Mesodermal cell (in vitro differentiated cells): ENCODE measurements around the gene PPM1H.

Experiments
- H3K27ac ChIP-seq: 2 replicates; pipeline ENCODE4 v1.7.0; 2013; ENCODE audit warnings: mild to moderate bottlenecking, low read depth, low read length, moderate library complexity; ENCODE audit not compliant: severe bottlenecking
- H3K36me3 ChIP-seq: 2 replicates; pipeline ENCODE4 v1.7.1; 2013; ENCODE audit warnings: mild to moderate bottlenecking, low read length, moderate library complexity; ENCODE audit not compliant: control insufficient read depth, insufficient read depth
- H3K4me1 ChIP-seq: one replicate; pipeline ENCODE4 v1.7.1; 2013; ENCODE audit warnings: mild to moderate bottlenecking, low read length; ENCODE audit not compliant: insufficient read depth, control insufficient read depth, poor library complexity, severe bottlenecking
- H3K4me3 ChIP-seq: 2 replicates; pipeline ENCODE4 v1.7.0; 2013; ENCODE audit warnings: low read length, control low read depth, mild to moderate bottlenecking; ENCODE audit not compliant: insufficient read depth, poor library complexity, severe bottlenecking; ENCODE audit errors: extremely low read depth
- H3K9me3 ChIP-seq: 2 replicates; pipeline ENCODE4 v1.7.1; 2013; ENCODE audit warnings: mild to moderate bottlenecking, low read length, moderate library complexity; ENCODE audit not compliant: control insufficient read depth
- WGBS, 2 experiments: methylation state at CpG; one replicate each; pipeline ENCODE4 v1.1.5; 2013; ENCODE audit warnings: missing lambda C conversion rate in 2 of 2; ENCODE audit not compliant: insufficient coverage in 2 of 2; 5-methylcytosine and 5-hydroxymethylcytosine counted together

The PPM1H gene

DNA sequence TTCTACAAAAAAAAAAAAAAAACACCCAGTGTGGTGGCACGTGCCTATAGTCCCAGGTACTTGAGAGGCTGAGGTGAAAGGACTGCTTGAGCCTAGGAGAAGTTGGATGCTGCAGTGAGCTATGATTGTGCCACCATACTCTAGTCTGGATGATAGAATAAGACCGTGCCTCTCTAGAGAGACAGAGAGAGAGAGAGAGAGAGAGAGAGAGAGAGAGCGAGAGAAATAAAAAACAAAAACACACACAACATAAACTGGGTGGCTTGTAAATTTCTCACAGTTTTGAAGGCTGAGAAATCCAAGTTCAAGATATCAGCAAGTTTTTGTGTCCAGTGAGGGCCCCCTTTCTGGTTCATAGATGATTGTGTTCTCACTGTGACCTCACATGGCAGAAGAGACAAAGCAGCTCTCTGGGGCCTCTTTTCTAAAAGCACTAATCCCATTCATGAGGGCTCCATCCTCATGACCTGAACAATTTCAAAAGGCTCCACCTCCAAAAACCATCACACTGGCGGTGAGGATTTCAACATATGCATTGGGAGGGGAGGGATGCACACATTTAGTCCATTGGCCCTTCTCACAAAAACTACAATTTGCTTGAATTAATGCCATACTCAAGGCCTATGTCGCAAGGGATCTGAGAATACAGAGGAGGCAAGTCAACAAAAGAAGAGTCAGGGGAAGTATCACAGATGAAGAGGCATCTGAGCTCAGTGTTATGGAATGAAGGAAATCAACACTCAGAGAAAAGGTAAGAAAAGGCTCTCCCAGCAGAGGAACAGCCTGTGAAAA, 94.9 kb downstream of the PPM1H start:
- H3K4me1 ChIP-seq, result peaks cover 3% of the 10 kb centered on the region
- WGBS, 2 experiments, result 92 to 100% methylated on average over 2 to 3 of the region's 5 CpGs
- H3K27ac ChIP-seq, result no peak overlapping the region
- no peaks in the 10 kb centered on the region for H3K9me3 ChIP-seq
- no peaks in the 10 kb centered on the region for H3K36me3 ChIP-seq
- no peak overlapping the region for H3K4me3 ChIP-seq

GRCh38 chr12:62834971-62835547, 99.9 kb downstream of the PPM1H start:
- Histone ChIP-seq H3K9me3 (no peaks in the 10 kb centered on the region), H3K4me3 (no peak overlapping the region), H3K4me1 (peaks cover 9% of the 10 kb centered on the region), H3K36me3 (peaks cover 5% of the 10 kb centered on the region), H3K27ac (no peak overlapping the region)
- 86 to 93% methylated on average over 8 of the region's 10 CpGs for WGBS, 2 experiments

GRCh38 chr12:62834406-62834805, 100.5 kb downstream of the PPM1H start:
- H3K4me1 ChIP-seq, result peaks cover 9% of the 10 kb centered on the region
- 94 to 97% methylated on average over 3 to 4 of the region's 4 CpGs for WGBS, 2 experiments
- no peak overlapping the region for H3K27ac ChIP-seq
- H3K9me3 ChIP-seq, result no peaks in the 10 kb centered on the region
- no peak overlapping the region for H3K4me3 ChIP-seq
- peaks cover 5% of the 10 kb centered on the region for H3K36me3 ChIP-seq

DNA sequence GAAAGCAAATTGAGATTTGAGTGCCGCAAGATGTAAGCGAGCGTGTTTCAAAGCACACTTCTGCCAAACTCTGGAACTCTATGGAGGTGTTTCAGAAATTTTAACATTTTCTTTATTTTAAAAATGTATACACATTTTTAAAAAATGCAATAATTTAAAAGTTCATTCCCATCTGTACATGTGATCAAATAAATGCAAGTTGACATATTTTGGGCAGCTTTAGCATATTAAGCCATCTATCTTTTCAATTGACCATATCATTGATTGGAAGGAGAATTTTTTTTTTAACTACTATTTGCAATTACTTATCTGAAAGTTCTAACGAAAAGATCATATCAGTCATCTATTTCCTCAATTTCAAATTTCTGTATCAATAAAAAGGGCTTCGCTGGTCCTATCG, 101.3 kb downstream of the PPM1H start:
- H3K36me3 ChIP-seq, result peaks cover 5% of the 10 kb centered on the region
- H3K27ac ChIP-seq, result no peak overlapping the region
- H3K9me3 ChIP-seq, result no peaks in the 10 kb centered on the region
- 92 to 100% methylated on average over 2 of the region's 6 CpGs for WGBS, 2 experiments
- H3K4me3 ChIP-seq, result no peak overlapping the region
- peaks cover 9% of the 10 kb centered on the region for H3K4me1 ChIP-seq

DNA sequence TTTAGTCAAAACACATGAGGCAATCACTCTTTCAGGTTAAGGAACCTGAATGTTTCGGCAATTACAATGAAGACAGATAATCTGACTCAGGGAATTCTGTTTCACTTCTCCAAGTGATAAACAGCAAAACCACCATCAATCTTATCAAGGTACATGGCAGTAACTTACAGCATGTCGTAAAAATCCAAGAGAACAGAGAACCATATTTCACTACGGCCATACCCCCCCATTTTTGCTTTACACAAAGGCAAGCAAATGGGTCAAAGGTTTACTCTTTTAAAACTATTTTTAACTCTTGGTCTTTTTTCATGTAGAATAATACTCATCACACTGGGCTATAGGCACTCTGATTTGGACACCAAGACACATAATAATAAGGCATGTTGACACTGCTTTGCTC, 102.4 kb downstream of the PPM1H start:
- WGBS, 2 experiments, result 90 to 100% methylated on average over 1 to 3 of the region's 3 CpGs
- H3K4me1 ChIP-seq, result peaks cover 9% of the 10 kb centered on the region
- H3K4me3 ChIP-seq, result no peak overlapping the region
- H3K36me3 ChIP-seq, result peaks cover 5% of the 10 kb centered on the region
- H3K9me3 ChIP-seq, result no peaks in the 10 kb centered on the region
- no peak overlapping the region for H3K27ac ChIP-seq

DNA sequence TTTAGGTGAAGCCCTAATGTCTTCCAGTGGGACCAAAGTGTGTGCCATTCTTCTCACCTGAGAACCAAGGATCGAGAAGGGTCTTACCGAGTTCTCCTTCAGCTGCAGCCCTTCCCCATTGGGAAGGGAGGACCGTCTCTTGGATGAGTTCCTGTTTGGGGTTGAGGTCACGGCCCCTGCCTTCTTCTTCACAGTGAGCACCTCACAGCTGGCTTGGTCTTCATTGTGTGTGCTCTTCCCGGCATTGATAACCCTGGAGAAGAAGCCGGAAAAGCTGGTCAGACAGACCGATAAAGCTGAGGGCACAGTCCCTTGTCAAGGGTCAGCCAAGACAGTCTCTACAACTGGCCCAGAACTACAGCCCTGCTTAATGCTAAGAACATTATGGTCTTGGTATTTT, 102.9 kb downstream of the PPM1H start:
- Histone ChIP-seq H3K36me3 (peaks cover 5% of the 10 kb centered on the region), H3K4me3 (no peak overlapping the region), H3K4me1 (peaks cover 9% of the 10 kb centered on the region), H3K27ac (no peak overlapping the region), H3K9me3 (no peaks in the 10 kb centered on the region)
- 87 to 96% methylated on average over 5 to 7 of the region's 7 CpGs for WGBS, 2 experiments

GRCh38 chr12:62827855-62828254, 107.1 kb downstream of the PPM1H start:
- peaks cover 5% of the 10 kb centered on the region for H3K36me3 ChIP-seq
- no peaks in the 10 kb centered on the region for H3K9me3 ChIP-seq
- WGBS, 2 experiments, result 100% methylated on average over 1 of the region's 2 CpGs; no CpG with 5 or more reads in 1 of the 2 experiments
- no peak overlapping the region for H3K4me3 ChIP-seq
- no peaks in the 10 kb centered on the region for H3K4me1 ChIP-seq
- no peak overlapping the region for H3K27ac ChIP-seq

- Histone ChIP-seq H3K9me3 (no peaks in the 10 kb centered on the region), H3K36me3 (peaks cover 5% of the 10 kb centered on the region), H3K4me1 (no peaks in the 10 kb centered on the region), H3K27ac (no peak overlapping the region), H3K4me3 (no peak overlapping the region)
- WGBS, 2 experiments, result 91 to 100% methylated on average over 2 of the region's 2 CpGs
Observed at GRCh38 chr12:62827042-62827441, 107.9 kb downstream of the PPM1H start.

GRCh38 chr12:62817556-62818271, 117.2 kb downstream of the PPM1H start:
- H3K27ac ChIP-seq, result peak overlapping the region; percentile 50
- 86 to 87% methylated on average over 6 to 8 of the region's 9 CpGs for WGBS, 2 experiments

GRCh38 chr12:62814243-62814642, 120.7 kb downstream of the PPM1H start:
- H3K27ac ChIP-seq, result no peak overlapping the region
- H3K4me3 ChIP-seq, result no peak overlapping the region
- H3K36me3 ChIP-seq, result no peaks in the 10 kb centered on the region
- WGBS, 2 experiments, result 95% methylated on average over 2 of the region's 3 CpGs; no CpG with 5 or more reads in 1 of the 2 experiments
- no peaks in the 10 kb centered on the region for H3K4me1 ChIP-seq
- no peaks in the 10 kb centered on the region for H3K9me3 ChIP-seq

More at GRCh38 chr12:62817556-62818271, 117.2 kb downstream of the PPM1H start:
- Histone ChIP-seq H3K4me3 (no peak overlapping the region), H3K36me3 (no peaks in the 10 kb centered on the region), H3K9me3 (no peaks in the 10 kb centered on the region), H3K4me1 (no peaks in the 10 kb centered on the region)
